Colon (tissue), 2 donors: ENCODE data around the gene TNFAIP8.
"Not testable (repeated sequence)": the region's sequence is repeated elsewhere in the genome, so short reads cannot be mapped to it uniquely, and the experiment has no call there.

Source experiments
- FAIRE-seq: peaks from 2 replicates; lab custom pipeline; 2012; peaks lifted over from hg19 to GRCh38; lab: Jason Lieb, UNC
- donor health status: control.
- donor health status: control.

Gene TNFAIP8

DNA sequence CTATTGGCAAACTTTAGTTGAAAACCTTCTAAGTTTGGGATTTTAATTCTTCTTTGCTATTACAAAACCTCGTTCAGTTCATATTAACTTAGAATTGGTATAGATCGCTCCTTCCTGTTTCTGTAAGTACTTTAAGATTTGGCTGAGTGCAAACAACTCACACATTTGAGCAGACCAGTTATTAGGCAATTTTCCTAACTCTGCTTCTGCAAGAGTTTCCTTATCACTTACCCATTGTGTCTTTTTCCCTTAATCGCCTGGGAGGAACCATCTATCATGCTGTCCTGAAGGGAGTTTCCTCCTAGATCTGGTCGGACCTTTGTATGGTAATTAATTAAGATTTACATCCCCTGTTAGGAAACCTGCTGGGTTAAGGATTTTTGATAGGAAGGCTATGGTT is 71.8 kb downstream of the TNFAIP8 start:
- FAIRE-seq = not testable (repeated sequence)

GRCh38 chr5:119428166-119428565 is 72.3 kb downstream of the TNFAIP8 start:
- FAIRE-seq = not testable (repeated sequence)

- FAIRE-seq = not testable (repeated sequence)
These were observed 72.8 kb downstream of the TNFAIP8 start for GRCh38 chr5:119428574-119428973.

GRCh38 chr5:119432674-119433237 is 76.9 kb downstream of the TNFAIP8 start:
- FAIRE-seq = not testable (repeated sequence)

GRCh38 chr5:119435436-119436132 is 79.8 kb downstream of the TNFAIP8 start:
- no peak for FAIRE-seq

- FAIRE-seq = not testable (repeated sequence)
These were observed 82.2 kb downstream of the TNFAIP8 start for GRCh38 chr5:119437785-119438586.

DNA sequence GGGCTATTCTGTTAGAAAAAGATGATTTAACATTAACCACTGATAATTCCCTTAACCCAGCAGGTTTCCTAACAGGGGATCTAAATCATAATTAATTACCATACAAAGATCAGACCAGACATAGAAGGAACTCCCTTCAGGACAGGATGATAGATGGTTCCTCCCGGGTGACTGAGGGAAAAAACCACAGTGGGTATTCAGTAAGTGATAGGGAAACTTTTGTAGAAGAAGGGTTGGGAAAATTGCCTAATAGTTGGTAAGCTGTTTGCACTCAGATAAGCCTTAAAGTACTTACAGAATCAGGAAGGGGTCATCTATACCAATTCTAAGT is 82.7 kb downstream of the TNFAIP8 start:
- FAIRE-seq = not testable (repeated sequence)

DNA sequence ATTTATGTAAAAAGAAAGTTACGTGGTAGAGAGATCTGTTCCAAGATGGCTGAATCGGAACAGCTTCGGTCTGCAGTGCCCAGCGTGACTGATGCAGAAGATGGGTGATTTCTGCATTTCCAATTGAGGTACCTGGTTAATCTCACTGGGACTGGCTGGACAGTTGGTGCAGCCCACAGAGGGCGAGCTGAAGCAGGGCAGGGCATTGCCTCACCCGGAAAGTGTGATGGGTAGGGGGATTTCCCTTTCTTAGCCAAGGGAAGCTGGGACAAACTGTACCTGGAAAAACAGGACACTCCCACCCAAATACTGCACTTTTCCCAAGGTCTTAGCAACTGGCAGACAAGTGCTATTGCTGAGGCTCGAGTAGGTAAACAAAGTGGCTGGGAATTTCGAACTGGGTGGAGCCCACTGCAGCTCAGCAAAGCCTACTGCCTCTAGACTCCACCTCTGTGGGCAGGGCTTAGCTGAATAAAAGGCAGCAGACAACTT is 83.4 kb downstream of the TNFAIP8 start:
- no peak for FAIRE-seq

DNA sequence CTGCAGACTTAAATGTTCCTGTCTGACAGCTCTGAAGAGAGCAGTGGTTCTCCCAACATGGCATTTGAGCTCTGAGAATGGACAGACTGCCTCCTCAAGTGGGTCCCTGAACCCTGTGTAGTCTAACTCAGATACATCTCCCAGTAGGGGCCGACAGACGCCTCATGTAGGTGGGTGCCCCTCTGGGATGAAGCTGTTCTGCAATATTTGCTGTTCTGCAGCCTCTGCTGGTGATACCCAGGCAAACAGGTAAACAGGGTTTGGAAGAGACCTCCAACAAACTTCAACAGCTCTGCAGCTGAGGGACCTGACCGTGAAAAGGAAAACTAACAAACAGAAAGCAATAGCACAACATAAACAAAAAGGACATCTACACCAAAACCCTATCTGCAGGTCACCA is 83.8 kb downstream of the TNFAIP8 start:
- not testable (repeated sequence) for FAIRE-seq

GRCh38 chr5:119444643-119445042 is 88.8 kb downstream of the TNFAIP8 start:
- FAIRE-seq = not testable (repeated sequence)

DNA sequence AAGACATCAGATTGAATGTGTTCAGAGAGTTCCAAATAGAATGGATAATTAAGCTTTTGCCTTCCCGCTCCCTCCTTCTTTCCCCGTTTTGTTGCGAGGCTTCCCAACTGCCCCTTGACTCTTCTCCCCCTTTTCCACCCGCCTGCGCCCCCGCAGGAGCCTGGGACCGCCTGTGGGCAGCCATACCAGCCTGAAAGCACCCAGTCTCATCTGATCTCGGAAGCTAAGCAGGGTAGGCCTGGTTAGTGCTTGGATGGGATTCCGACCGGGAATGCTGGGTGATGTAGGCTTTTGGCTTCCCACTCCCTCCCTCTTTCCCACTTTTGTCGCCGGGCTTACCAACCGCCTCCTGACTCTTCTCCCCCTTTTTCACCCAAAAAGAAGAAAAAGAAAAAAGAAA is 89.7 kb downstream of the TNFAIP8 start:
- FAIRE-seq = no peak
